GM18502 (cell line): Measurements from ENCODE around the gene SPRY2.

Experiments used
- ATAC-seq: cut with Tn5 transposase; IDR thresholded peaks from one replicate; pipeline ENCODE4 v1.9.1; 2021; ENCODE audit warnings: mild to moderate bottlenecking; ENCODE audit not compliant: unreplicated experiment, poor library complexity

Gene SPRY2

DNA sequence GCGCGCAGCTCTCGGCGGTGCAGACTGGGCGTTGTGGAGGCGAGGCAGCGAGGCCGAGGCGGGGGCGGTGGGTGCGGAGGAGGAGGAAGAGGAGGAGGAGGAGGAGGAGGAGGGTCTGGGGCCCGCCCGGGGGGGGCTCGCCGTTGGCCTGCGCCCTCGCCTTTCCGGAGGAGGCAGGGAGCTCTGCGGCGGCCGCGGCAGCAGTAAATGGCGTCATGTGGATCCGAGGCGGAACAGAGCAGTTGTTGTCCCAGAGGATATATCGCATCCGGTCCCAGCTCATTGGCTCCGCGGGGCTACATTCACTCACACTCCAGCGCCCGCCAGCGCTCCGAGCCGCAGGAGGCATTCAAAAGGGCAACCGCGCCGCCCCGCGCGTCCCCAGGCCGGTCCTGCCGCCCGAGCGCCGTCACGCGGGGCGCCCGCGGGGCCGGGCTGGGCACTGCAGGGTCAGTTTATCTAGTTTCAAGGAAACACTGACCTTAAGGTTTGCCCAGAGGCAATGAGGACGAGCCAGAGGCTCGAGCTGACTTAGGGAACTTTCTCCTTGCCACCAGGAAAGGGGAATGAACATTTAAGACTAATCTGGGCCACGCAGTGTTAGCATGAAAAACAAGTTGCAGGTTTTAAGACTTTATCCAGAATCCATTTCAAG is at the start of gene SPRY2:
Gene SPRY2, minus strand, starts transcription at position 26 of the 655 bp plus-strand sequence. CDS start 3,421 bp downstream, outside the sequence.
- peak; percentile 62 for ATAC-seq

- ATAC-seq = no peak
Measured at GRCh38 chr13:80390338-80390737, 49.4 kb upstream of the SPRY2 start.

DNA sequence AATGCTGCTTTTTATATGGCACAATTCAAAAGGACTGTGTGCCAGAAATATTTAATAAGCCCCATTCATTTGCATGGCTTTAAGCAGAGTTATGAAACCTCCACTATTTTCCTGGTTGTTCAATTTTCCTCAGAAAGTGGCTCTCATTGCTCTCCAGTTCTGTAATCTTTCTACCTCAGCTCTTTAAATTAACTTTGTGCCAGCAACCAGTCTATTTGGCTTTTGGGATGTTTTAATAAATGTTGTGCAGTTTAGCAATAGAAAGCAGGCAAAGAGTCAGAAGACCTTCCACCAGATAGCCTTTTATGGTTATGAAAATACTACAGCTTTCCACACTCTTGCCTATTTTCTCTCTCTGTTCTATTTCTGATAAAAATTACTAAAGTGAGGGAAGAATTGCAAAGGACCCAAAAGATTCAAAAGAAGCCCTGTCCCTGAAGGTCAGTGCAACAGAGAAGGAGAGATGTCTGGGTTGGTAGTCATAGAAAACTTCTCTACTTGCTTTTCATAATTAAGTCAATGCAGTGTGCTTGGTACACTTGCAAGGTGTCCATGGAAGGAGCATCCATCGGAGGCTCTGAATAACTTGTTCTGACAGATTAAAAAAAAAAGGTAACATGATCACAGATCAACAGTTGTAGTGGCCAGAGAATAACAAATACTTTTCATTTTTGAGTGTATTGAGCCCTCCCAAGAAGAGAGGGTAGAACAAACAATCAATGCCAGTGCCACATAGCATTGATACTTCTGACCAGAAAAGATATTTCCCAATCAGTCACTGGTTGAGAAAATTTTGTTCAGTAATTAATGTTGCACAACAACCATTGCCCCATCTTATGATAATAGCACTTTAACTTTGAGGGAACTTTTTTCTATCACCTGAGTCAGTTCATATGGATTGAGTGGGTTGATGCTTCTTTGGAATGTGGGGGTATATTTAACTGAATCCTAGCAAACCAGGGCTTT is 48.4 kb upstream of the SPRY2 start:
- ATAC-seq = no peak

DNA sequence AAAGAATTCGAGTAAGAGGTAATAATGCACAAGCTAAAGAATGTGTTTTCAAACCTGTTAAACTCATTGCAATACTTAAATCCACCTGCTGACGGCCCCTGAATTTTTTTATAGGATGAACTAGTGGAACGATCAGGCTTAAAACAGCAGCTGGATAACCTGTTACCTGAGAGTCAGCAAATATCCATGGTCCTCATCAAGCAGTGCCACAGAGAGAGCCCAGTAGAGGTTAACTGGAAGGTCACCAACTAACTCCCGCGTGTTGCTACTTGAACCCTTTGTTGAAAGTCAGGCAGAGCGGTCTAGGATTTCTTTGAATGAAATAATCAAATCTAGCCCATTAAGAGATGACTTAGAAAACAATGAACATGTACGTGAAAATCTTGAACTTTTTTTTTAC is 47.6 kb upstream of the SPRY2 start:
- no peak for ATAC-seq

DNA sequence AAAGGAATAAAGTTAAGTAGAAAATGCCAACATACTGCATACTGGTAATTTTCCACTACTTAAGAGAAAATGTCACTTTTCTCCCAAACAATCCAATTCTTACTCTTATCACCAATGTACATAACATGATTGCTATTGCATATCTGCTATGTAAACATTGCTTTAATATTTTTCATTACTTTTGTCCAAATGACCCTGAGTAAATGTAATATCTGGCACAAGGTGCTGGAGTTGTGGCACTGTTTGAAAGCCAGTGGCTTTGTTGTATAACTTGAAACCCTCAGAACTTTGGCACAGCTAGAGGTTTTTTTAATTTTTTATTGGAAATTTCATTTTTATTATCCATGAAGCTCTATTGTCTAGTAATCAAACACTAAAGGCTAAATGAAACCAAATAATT is 45.7 kb upstream of the SPRY2 start:
- ATAC-seq = no peak

DNA sequence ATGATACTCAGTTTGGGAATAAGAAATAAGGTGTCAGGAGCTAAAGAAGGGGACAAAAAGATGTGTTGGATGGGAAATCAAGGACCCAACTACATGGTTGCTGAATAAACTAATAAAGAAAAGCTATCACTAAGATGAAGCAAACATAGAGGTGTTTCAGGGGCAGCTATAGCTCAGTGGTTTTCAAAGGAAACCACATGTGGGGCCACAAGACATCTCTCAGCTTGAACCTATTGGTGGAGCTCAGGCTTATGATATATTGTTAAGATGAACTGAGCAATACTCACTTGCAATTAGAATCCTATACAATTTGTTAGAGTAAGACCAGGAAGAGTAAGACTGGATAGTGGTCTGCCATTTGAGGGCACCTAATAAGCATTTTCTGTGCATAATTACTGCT is 45.1 kb upstream of the SPRY2 start:
- no peak for ATAC-seq

GRCh38 chr13:80382576-80382975 is 41.6 kb upstream of the SPRY2 start:
- no peak for ATAC-seq

DNA sequence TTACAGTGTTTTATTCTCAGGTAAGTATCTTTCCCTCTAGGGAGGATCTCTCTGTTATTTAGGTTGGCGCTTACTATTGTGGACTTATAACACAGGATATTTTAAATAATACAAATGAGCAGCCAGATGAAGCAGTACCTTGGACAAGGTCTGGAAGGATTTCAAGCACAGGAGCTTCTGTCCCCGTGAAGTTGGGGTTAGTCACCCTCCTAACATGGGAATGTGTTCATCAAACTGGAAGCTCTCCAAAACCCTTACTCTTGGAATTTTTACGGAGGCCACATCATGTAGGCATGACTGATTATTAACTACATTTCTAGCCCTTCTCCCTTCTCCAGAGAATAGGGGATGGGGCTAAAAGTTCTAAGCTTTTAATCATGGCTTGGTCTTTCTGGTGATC is 38.3 kb upstream of the SPRY2 start:
- ATAC-seq = no peak

- no peak for ATAC-seq
Measured at GRCh38 chr13:80376554-80376953, 35.6 kb upstream of the SPRY2 start.

DNA sequence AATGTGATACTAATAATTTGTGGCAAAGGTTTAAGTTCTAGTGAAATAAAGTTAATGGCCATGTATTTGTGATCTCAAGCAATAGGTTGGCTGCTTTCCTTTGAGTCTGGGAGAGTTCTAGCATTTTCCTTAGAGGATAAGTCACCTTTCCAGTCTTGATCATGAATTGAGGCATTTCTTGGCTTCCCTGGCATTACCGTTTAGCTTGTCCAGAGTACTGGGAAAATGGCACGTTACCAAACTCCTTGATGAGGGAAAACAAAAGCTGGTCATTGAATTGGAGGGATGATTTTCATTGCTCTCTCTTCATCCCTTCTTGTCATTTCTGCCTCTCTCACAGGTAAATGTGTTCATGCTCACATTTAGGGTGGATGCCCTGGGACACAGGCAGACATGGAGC is 34.0 kb upstream of the SPRY2 start:
- no peak for ATAC-seq

DNA sequence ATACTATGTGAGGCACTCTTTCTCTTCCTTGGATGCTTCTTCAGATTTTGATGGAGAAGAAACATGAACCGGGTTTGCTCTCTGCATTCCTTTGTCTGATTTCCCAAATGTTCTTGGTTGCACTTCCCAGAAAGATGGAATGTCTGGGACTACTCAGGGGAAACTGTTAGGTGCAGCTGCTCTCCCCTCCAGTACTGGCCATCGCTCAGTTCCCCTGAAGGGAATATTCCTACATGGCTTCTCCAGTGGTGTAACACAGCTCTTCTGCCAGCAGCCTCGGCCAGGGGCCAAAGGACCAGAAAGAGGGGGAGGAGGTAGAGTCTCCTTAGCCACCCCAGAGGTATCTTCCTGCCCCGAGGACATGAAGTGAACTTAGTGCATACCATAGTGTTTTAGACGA is 33.5 kb upstream of the SPRY2 start:
- ATAC-seq = no peak

GRCh38 chr13:80371840-80372509 is 31.0 kb upstream of the SPRY2 start:
- ATAC-seq = no peak

GRCh38 chr13:80367473-80367872 is 26.5 kb upstream of the SPRY2 start:
- no peak for ATAC-seq

GRCh38 chr13:80363890-80364503 is 23.1 kb upstream of the SPRY2 start:
- ATAC-seq = no peak

GRCh38 chr13:80362481-80362880 is 21.6 kb upstream of the SPRY2 start:
- no peak for ATAC-seq

DNA sequence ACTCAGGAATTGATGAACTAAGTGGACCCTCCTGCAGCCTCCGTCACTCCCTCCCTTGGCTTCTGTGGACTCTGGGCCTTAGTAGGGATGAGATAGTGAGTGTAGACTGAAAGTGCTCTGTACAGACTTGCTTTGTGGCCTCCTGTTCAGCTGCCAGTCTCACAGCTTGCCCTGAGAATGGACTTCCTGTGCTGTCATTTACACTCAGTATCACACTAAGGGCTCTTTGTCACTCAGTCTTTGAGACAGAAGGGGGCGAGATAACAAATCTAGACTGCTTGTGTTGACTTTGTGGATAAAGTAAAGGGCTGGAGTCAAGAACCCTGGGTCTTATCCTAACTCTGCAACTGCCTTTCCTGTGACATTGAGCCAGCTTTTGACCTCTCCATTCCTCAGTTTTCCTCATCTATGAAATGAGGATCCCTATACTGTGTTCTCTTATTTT is 21.0 kb upstream of the SPRY2 start:
- peak; percentile 49 for ATAC-seq

GRCh38 chr13:80361298-80361697 is 20.4 kb upstream of the SPRY2 start:
- no peak for ATAC-seq

DNA sequence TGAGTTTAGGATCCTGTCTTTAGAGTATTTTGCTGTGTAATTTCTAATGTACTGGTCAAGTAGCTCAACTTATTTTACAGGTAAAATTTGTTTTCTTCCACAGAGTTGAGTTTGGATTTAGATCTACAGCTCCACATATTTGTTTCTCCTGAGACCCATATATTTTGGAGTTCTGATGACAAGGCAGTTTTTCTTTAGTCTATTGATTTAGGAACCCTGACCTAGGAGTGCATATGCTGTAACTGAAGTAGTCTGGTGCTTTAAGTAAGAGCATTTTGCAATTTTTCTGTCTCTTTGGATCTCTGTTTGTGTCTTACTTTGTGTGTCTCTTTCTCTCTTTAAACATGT is 19.5 kb upstream of the SPRY2 start:
- ATAC-seq = no peak

DNA sequence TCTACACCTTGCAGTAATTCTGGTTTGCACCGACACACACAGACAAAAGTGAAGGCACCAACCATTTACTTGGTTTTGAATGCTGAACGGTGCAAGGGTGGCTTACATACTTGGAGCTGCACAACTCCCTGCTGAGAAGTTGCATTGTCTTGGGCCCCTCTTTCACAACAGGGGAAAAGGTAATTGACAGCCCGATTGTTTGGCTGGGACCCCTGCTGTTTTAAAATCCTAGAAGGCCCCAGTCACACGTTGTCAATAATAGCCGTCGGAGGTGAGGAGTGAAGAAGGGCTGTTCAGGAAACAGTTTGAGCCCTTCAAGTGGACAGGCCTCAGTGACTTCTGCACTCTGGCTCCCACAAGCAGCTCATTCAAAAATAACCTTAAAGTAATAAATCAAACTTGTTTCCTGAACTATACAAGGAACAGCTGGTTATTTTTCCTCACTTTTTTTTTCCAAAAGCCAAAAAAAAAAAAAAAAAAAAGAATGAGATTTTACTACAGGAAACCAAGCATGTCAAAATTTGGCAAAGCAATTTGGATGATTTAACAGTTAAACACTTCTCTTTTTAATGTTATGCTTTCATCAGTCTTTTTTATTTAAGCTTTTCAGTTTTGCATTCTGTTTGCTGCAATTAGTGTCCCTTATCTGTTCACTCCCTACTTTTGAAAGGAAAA is 19.0 kb upstream of the SPRY2 start:
- ATAC-seq = no peak

DNA sequence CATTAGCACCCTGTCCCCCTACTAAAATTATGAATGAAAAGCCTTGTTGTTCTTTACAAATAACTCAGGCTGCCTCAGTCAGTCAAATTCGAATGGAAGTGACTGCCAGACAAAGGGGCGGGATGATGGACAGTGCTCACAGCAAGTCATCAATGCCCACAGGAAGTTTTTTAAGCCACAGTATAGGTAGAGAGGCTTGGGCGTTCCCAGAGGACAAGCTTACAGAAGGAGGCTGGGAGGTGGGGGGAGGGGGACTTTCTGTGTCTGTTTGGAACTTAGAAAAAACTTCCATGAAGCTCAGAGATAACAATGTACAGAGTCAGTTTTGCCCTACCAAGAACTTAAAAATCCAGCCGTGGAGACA is 18.5 kb upstream of the SPRY2 start:
- ATAC-seq = no peak
